ENCODE results near the gene SPN. TPM values are rescaled to one million over a fixed set of nuclear protein-coding genes. Genes with fewer than 3 reads are reported as not detected.

The SPN gene
- total and polyA plus RNA-seq, 2 donors = 48.7 to 49.3 TPM

DNA sequence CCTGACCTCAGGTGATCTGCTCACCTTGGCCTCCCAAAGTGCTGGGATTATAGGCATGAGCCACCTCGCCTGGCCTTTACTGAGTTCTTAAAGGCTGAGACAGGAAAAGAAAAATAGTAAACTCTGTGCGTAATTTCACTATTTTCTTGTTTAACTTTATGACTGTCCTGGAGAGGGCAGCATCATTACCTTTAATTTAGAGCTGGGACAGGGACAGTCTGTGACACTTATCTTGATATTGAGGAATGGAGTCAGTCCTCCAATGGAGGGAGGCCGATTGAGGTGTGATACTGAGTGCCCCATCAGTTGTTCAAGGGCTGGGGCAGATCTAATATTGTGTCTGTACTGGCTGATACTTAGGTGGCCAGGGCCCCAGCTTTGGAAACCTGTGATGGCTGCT, 21.5 kb upstream of the SPN start:
- H3K27ac ChIP-seq (ENCODE audit: low read depth in 1 of 2, low read length in 1 of 2) = no peak overlapping the region
- H3K9me3 ChIP-seq (ENCODE audit: control insufficient read depth in 2 of 2, insufficient read depth in 1 of 2, low read length in 1 of 2) = peaks cover 0 to 12% of the 10 kb centered on the region in 2 donors
- no peaks in the 10 kb centered on the region for H3K36me3 ChIP-seq (ENCODE audit: control insufficient read depth in 2 of 2, insufficient read depth in 2 of 2, low read length in 1 of 2)
- peak in 1 of 9 donors; percentile 46 for DNase-seq (ENCODE audit: low read depth in 6 of 9, low spot score in 9 of 9)
- no peak overlapping the region for H3K4me3 ChIP-seq (ENCODE audit: low read length in 2 of 2)
- 52% methylated on average over 3 of the region's 3 CpGs for whole genome bisulfite sequencing
- peaks cover 0 to 21% of the 10 kb centered on the region in 2 donors for H3K4me1 ChIP-seq (ENCODE audit: control insufficient read depth in 2 of 2, insufficient read depth in 2 of 2, low read length in 2 of 2)
- H3K27me3 ChIP-seq (ENCODE audit: control insufficient read depth in 2 of 2, insufficient read depth in 1 of 2, low read length in 1 of 2) = no peaks in the 10 kb centered on the region

DNA sequence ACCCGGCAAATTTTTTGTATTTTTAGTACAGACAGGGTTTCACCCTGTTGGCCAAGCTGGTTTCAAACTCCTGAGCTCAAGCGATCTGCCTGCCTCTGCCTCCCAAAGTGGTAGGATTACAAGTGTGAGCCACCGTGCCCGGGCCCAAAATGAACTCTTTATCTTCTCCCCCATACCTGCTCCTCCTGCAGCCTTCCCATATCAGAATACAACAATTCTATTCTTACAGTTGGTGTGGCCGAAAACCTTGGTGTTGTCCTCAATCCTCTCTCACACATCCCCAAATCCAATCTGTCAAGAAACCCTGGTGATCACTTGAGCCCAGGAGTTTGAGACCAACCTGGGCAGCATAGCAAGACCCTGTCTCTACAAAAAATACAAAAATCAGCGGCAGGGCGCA, 19.5 kb upstream of the SPN start:
- Histone ChIP-seq H3K9me3 (ENCODE audit: control insufficient read depth in 2 of 2, insufficient read depth in 1 of 2, low read length in 1 of 2) (peaks cover 0 to 9% of the 10 kb centered on the region in 2 donors), H3K27ac (ENCODE audit: low read depth in 1 of 2, low read length in 1 of 2) (no peak overlapping the region), H3K4me3 (ENCODE audit: low read length in 2 of 2) (no peak overlapping the region)

GRCh38 chr16:29644338-29644857, 18.6 kb upstream of the SPN start:
- no peak overlapping the region for H3K4me3 ChIP-seq (ENCODE audit: low read length in 2 of 2)
- H3K36me3 ChIP-seq (ENCODE audit: control insufficient read depth in 2 of 2, insufficient read depth in 2 of 2, low read length in 1 of 2) = no peaks in the 10 kb centered on the region
- H3K9me3 ChIP-seq (ENCODE audit: control insufficient read depth in 2 of 2, insufficient read depth in 1 of 2, low read length in 1 of 2) = peaks cover 0 to 9% of the 10 kb centered on the region in 2 donors
- peaks cover 0 to 21% of the 10 kb centered on the region in 2 donors for H3K4me1 ChIP-seq (ENCODE audit: control insufficient read depth in 2 of 2, insufficient read depth in 2 of 2, low read length in 2 of 2)
- peak overlapping the region in 1 of 2 donors; percentile 37 for H3K27ac ChIP-seq (ENCODE audit: low read depth in 1 of 2, low read length in 1 of 2)
- 96% methylated on average over 9 of the region's 9 CpGs for WGBS
- peak in 1 of 9 donors; percentile 26 for DNase-seq (ENCODE audit: low read depth in 6 of 9, low spot score in 9 of 9)
- H3K27me3 ChIP-seq (ENCODE audit: control insufficient read depth in 2 of 2, insufficient read depth in 1 of 2, low read length in 1 of 2) = no peaks in the 10 kb centered on the region

More for the DNA sequence above, 19.5 kb upstream of the SPN start:
- Histone ChIP-seq H3K36me3 (ENCODE audit: control insufficient read depth in 2 of 2, insufficient read depth in 2 of 2, low read length in 1 of 2) (no peaks in the 10 kb centered on the region), H3K27me3 (ENCODE audit: control insufficient read depth in 2 of 2, insufficient read depth in 1 of 2, low read length in 1 of 2) (no peaks in the 10 kb centered on the region), H3K4me1 (ENCODE audit: control insufficient read depth in 2 of 2, insufficient read depth in 2 of 2, low read length in 2 of 2) (peaks cover 0 to 21% of the 10 kb centered on the region in 2 donors)
- DNase-seq (ENCODE audit: low read depth in 6 of 9, low spot score in 9 of 9) = no peak
- 97% methylated on average over 7 of the region's 7 CpGs for WGBS

GRCh38 chr16:29644973-29645693, 17.9 kb upstream of the SPN start:
- Histone ChIP-seq H3K27me3 (ENCODE audit: control insufficient read depth in 2 of 2, insufficient read depth in 1 of 2, low read length in 1 of 2) (no peaks in the 10 kb centered on the region), H3K4me3 (ENCODE audit: low read length in 2 of 2) (no peak overlapping the region), H3K4me1 (ENCODE audit: control insufficient read depth in 2 of 2, insufficient read depth in 2 of 2, low read length in 2 of 2) (peaks cover 0 to 28% of the 10 kb centered on the region in 2 donors), H3K36me3 (ENCODE audit: control insufficient read depth in 2 of 2, insufficient read depth in 2 of 2, low read length in 1 of 2) (no peaks in the 10 kb centered on the region), H3K27ac (ENCODE audit: low read depth in 1 of 2, low read length in 1 of 2) (no peak overlapping the region), H3K9me3 (ENCODE audit: control insufficient read depth in 2 of 2, insufficient read depth in 1 of 2, low read length in 1 of 2) (peaks cover 0 to 9% of the 10 kb centered on the region in 2 donors)
- WGBS = 53% methylated on average over 4 of the region's 4 CpGs
- no peak for DNase-seq (ENCODE audit: low read depth in 6 of 9, low spot score in 9 of 9)

- Histone ChIP-seq H3K4me1 (ENCODE audit: control insufficient read depth in 2 of 2, insufficient read depth in 2 of 2, low read length in 2 of 2) (peaks cover 0 to 23% of the 10 kb centered on the region in 2 donors), H3K9me3 (ENCODE audit: control insufficient read depth in 2 of 2, insufficient read depth in 1 of 2, low read length in 1 of 2) (peaks cover 0 to 9% of the 10 kb centered on the region in 2 donors), H3K4me3 (ENCODE audit: low read length in 2 of 2) (no peak overlapping the region), H3K27ac (ENCODE audit: low read depth in 1 of 2, low read length in 1 of 2) (no peak overlapping the region), H3K27me3 (ENCODE audit: control insufficient read depth in 2 of 2, insufficient read depth in 1 of 2, low read length in 1 of 2) (no peaks in the 10 kb centered on the region), H3K36me3 (ENCODE audit: control insufficient read depth in 2 of 2, insufficient read depth in 2 of 2, low read length in 1 of 2) (no peaks in the 10 kb centered on the region)
- DNase-seq (ENCODE audit: low read depth in 6 of 9, low spot score in 9 of 9) = peak in 1 of 9 donors; percentile 46
- 86% methylated on average over 4 of the region's 4 CpGs for WGBS
Measured at GRCh38 chr16:29645694-29646187, 17.3 kb upstream of the SPN start.

GRCh38 chr16:29646947-29647346, 16.1 kb upstream of the SPN start:
- H3K4me3 ChIP-seq (ENCODE audit: low read length in 2 of 2) = no peak overlapping the region
- peaks cover 0 to 8% of the 10 kb centered on the region in 2 donors for H3K9me3 ChIP-seq (ENCODE audit: control insufficient read depth in 2 of 2, insufficient read depth in 1 of 2, low read length in 1 of 2)
- H3K27ac ChIP-seq (ENCODE audit: low read depth in 1 of 2, low read length in 1 of 2) = no peak overlapping the region
- no peaks in the 10 kb centered on the region for H3K27me3 ChIP-seq (ENCODE audit: control insufficient read depth in 2 of 2, insufficient read depth in 1 of 2, low read length in 1 of 2)
- peaks cover 0 to 11% of the 10 kb centered on the region in 2 donors for H3K4me1 ChIP-seq (ENCODE audit: control insufficient read depth in 2 of 2, insufficient read depth in 2 of 2, low read length in 2 of 2)
- no peak for DNase-seq (ENCODE audit: low read depth in 6 of 9, low spot score in 9 of 9)
- 99% methylated on average over 3 of the region's 3 CpGs for WGBS
- H3K36me3 ChIP-seq (ENCODE audit: control insufficient read depth in 2 of 2, insufficient read depth in 2 of 2, low read length in 1 of 2) = no peaks in the 10 kb centered on the region

DNA sequence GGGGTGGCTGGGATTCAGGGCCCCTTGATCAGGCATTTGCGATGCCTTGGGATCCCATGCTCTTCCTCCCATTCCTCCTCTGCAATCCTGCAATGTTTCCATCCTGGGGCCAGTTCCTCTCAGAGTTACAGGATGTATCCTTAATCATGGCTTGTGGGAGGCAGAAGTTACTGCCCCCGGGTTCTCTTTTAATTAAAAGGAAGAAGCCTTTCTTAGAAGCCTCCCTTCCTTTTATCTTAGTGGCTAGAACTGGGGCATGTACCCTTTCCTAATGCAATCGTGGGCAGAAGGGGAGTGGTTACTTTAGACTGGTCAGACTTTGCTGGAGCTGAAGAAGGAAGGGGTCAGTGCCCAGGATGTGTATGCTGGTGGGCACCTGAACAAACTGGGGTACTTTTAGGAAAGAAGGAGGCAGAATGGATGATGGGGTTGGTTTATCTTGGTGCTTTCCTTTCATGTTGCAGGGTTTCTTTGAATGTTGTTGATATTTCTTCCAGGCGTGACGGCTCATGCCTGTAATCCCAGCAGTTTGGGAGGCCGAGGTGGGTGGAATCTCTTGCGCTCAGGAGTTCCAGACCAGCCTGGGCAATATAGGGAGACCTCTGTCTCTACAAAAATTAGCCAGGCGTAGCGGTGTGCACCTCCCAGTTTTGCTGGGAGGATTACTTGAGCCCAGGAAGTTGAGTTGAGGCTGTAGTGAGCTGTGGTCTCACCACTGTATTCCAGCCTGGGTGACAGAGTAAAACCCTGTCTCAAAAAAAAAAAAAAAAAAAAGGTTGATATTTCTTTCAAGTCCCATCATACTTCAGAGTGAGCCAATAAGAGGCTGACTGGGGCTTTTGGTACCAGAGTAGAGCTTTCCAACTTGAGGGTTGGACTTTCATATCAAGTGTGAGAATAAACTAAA, 13.2 kb upstream of the SPN start:
- WGBS = 81% methylated on average over 9 of the region's 9 CpGs
- H3K4me3 ChIP-seq (ENCODE audit: low read length in 2 of 2) = no peak overlapping the region
- H3K27me3 ChIP-seq (ENCODE audit: control insufficient read depth in 2 of 2, insufficient read depth in 1 of 2, low read length in 1 of 2) = no peaks in the 10 kb centered on the region
- no peak for DNase-seq (ENCODE audit: low read depth in 6 of 9, low spot score in 9 of 9)
- H3K27ac ChIP-seq (ENCODE audit: low read depth in 1 of 2, low read length in 1 of 2) = no peak overlapping the region
- H3K36me3 ChIP-seq (ENCODE audit: control insufficient read depth in 2 of 2, insufficient read depth in 2 of 2, low read length in 1 of 2) = no peaks in the 10 kb centered on the region
- H3K4me1 ChIP-seq (ENCODE audit: control insufficient read depth in 2 of 2, insufficient read depth in 2 of 2, low read length in 2 of 2) = peaks cover 0 to 8% of the 10 kb centered on the region in 2 donors
- H3K9me3 ChIP-seq (ENCODE audit: control insufficient read depth in 2 of 2, insufficient read depth in 1 of 2, low read length in 1 of 2) = peaks cover 0 to 4% of the 10 kb centered on the region in 2 donors

- 99% methylated on average over 2 of the region's 2 CpGs for WGBS
Measured at GRCh38 chr16:29650771-29651170, 12.3 kb upstream of the SPN start.

More at GRCh38 chr16:29650771-29651170, 12.3 kb upstream of the SPN start:
- Histone ChIP-seq H3K36me3 (ENCODE audit: control insufficient read depth in 2 of 2, insufficient read depth in 2 of 2, low read length in 1 of 2) (no peaks in the 10 kb centered on the region), H3K27ac (ENCODE audit: low read depth in 1 of 2, low read length in 1 of 2) (no peak overlapping the region), H3K4me1 (ENCODE audit: control insufficient read depth in 2 of 2, insufficient read depth in 2 of 2, low read length in 2 of 2) (peaks cover 0 to 11% of the 10 kb centered on the region in 2 donors), H3K9me3 (ENCODE audit: control insufficient read depth in 2 of 2, insufficient read depth in 1 of 2, low read length in 1 of 2) (peaks cover 0 to 1% of the 10 kb centered on the region in 2 donors), H3K27me3 (ENCODE audit: control insufficient read depth in 2 of 2, insufficient read depth in 1 of 2, low read length in 1 of 2) (no peaks in the 10 kb centered on the region), H3K4me3 (ENCODE audit: low read length in 2 of 2) (no peak overlapping the region)
- no peak for DNase-seq (ENCODE audit: low read depth in 6 of 9, low spot score in 9 of 9)

All from thymus (tissue), 11 donors.